ENCODE data around the gene ANTXRL.
"Not testable (repeated sequence)": the region's sequence is repeated elsewhere in the genome, so short reads cannot be mapped to it uniquely, and the experiment has no call there.

The ANTXRL gene

GRCh38 chr10:46246400-46247180 is 40.2 kb upstream of the ANTXRL start:
- H3K4me3 ChIP-seq (ENCODE audit: control insufficient read depth in 1 of 7, extremely low read depth in 1 of 7, insufficient read depth in 4 of 7, low read depth in 2 of 7, low read length in 6 of 7); CTCF ChIA-PET; DNase-seq; H3K4me1 ChIP-seq (ENCODE audit: control extremely low read depth in 1 of 4, control insufficient read depth in 4 of 4, insufficient read depth in 4 of 4, low read length in 3 of 4); H3K36me3 ChIP-seq (ENCODE audit: control insufficient read depth in 4 of 4, insufficient read depth in 4 of 4, low read length in 3 of 4); POLR2A ChIA-PET; H3K9me3 ChIP-seq (ENCODE audit: control extremely low read depth in 1 of 5, control insufficient read depth in 4 of 5, insufficient read depth in 2 of 5, low read depth in 1 of 5, low read length in 4 of 5); H3K27ac ChIP-seq (ENCODE audit: insufficient read depth in 1 of 2, low read depth in 1 of 2, low read length in 2 of 2, poor library complexity in 1 of 2, severe bottlenecking in 2 of 2); H3K27me3 ChIP-seq (replicated peaks in 2 of 5; ENCODE audit: control insufficient read depth in 4 of 5, insufficient read depth in 5 of 5, low read length in 4 of 5): not testable (repeated sequence)
- WGBS (ENCODE audit: insufficient coverage): 90% methylated on average over 6 of the region's 10 CpGs

- H3K9me3 ChIP-seq (ENCODE audit: control extremely low read depth in 1 of 5, control insufficient read depth in 4 of 5, insufficient read depth in 2 of 5, low read depth in 1 of 5, low read length in 4 of 5): peaks cover 0 to 4% (median 0%) of the 10 kb centered on the region in 5 experiments
- no peaks in the 10 kb centered on the region for H3K27me3 ChIP-seq (replicated peaks in 2 of 5; ENCODE audit: control insufficient read depth in 4 of 5, insufficient read depth in 5 of 5, low read length in 4 of 5)
- H3K27ac ChIP-seq (ENCODE audit: insufficient read depth in 1 of 2, low read depth in 1 of 2, low read length in 2 of 2, poor library complexity in 1 of 2, severe bottlenecking in 2 of 2): no peak overlapping the region
- ChIA-PET CTCF (interaction anchor here (0.9 kb wide), 1 partner anchor 18 kb away, joined by 3 read pairs; no protein-coding TSS in a partner anchor), POLR2A (no interaction called here)
- H3K4me1 ChIP-seq (ENCODE audit: control extremely low read depth in 1 of 4, control insufficient read depth in 4 of 4, insufficient read depth in 4 of 4, low read length in 3 of 4): no peaks in the 10 kb centered on the region
- H3K4me3 ChIP-seq (ENCODE audit: control insufficient read depth in 1 of 7, extremely low read depth in 1 of 7, insufficient read depth in 4 of 7, low read depth in 2 of 7, low read length in 6 of 7): no peak overlapping the region
- 93% methylated on average over 3 of the region's 3 CpGs for WGBS (ENCODE audit: insufficient coverage)
- no peak for DNase-seq
- no peaks in the 10 kb centered on the region for H3K36me3 ChIP-seq (ENCODE audit: control insufficient read depth in 4 of 4, insufficient read depth in 4 of 4, low read length in 3 of 4)
Observed at GRCh38 chr10:46247181-46247475, 39.7 kb upstream of the ANTXRL start.

- ChIA-PET POLR2A (no interaction called here), CTCF (interaction anchor here (0.9 kb wide), 1 partner anchor 19 kb away, joined by 3 read pairs; no protein-coding TSS in a partner anchor)
- no peak for DNase-seq
- Histone ChIP-seq H3K36me3 (ENCODE audit: control insufficient read depth in 4 of 4, insufficient read depth in 4 of 4, low read length in 3 of 4) (no peaks in the 10 kb centered on the region), H3K9me3 (ENCODE audit: control extremely low read depth in 1 of 5, control insufficient read depth in 4 of 5, insufficient read depth in 2 of 5, low read depth in 1 of 5, low read length in 4 of 5) (peaks cover 0 to 2% (median 0%) of the 10 kb centered on the region in 5 experiments), H3K27me3 (replicated peaks in 2 of 5; ENCODE audit: control insufficient read depth in 4 of 5, insufficient read depth in 5 of 5, low read length in 4 of 5) (no peaks in the 10 kb centered on the region), H3K4me1 (ENCODE audit: control extremely low read depth in 1 of 4, control insufficient read depth in 4 of 4, insufficient read depth in 4 of 4, low read length in 3 of 4) (no peaks in the 10 kb centered on the region), H3K27ac (ENCODE audit: insufficient read depth in 1 of 2, low read depth in 1 of 2, low read length in 2 of 2, poor library complexity in 1 of 2, severe bottlenecking in 2 of 2) (no peak overlapping the region), H3K4me3 (ENCODE audit: control insufficient read depth in 1 of 7, extremely low read depth in 1 of 7, insufficient read depth in 4 of 7, low read depth in 2 of 7, low read length in 6 of 7) (no peak overlapping the region)
- WGBS (ENCODE audit: insufficient coverage): 83% methylated on average over 10 of the region's 14 CpGs
Observed at GRCh38 chr10:46247808-46248569, 38.8 kb upstream of the ANTXRL start.

GRCh38 chr10:46248651-46249146 is 38.1 kb upstream of the ANTXRL start:
- WGBS (ENCODE audit: insufficient coverage): 95% methylated on average over 10 of the region's 10 CpGs
- POLR2A ChIA-PET: no interaction called here
- Histone ChIP-seq H3K27me3 (replicated peaks in 2 of 5; ENCODE audit: control insufficient read depth in 4 of 5, insufficient read depth in 5 of 5, low read length in 4 of 5) (no peaks in the 10 kb centered on the region), H3K4me3 (ENCODE audit: control insufficient read depth in 1 of 7, extremely low read depth in 1 of 7, insufficient read depth in 4 of 7, low read depth in 2 of 7, low read length in 6 of 7) (no peak overlapping the region), H3K36me3 (ENCODE audit: control insufficient read depth in 4 of 4, insufficient read depth in 4 of 4, low read length in 3 of 4) (no peaks in the 10 kb centered on the region), H3K4me1 (ENCODE audit: control extremely low read depth in 1 of 4, control insufficient read depth in 4 of 4, insufficient read depth in 4 of 4, low read length in 3 of 4) (no peaks in the 10 kb centered on the region), H3K27ac (ENCODE audit: insufficient read depth in 1 of 2, low read depth in 1 of 2, low read length in 2 of 2, poor library complexity in 1 of 2, severe bottlenecking in 2 of 2) (no peak overlapping the region), H3K9me3 (ENCODE audit: control extremely low read depth in 1 of 5, control insufficient read depth in 4 of 5, insufficient read depth in 2 of 5, low read depth in 1 of 5, low read length in 4 of 5) (no peaks in the 10 kb centered on the region)
- no peak for DNase-seq
- CTCF ChIA-PET: no interaction called here

- H3K9me3 ChIP-seq (ENCODE audit: control extremely low read depth in 1 of 5, control insufficient read depth in 4 of 5, insufficient read depth in 2 of 5, low read depth in 1 of 5, low read length in 4 of 5); H3K27ac ChIP-seq (ENCODE audit: insufficient read depth in 1 of 2, low read depth in 1 of 2, low read length in 2 of 2, poor library complexity in 1 of 2, severe bottlenecking in 2 of 2); H3K4me3 ChIP-seq (ENCODE audit: control insufficient read depth in 1 of 7, extremely low read depth in 1 of 7, insufficient read depth in 4 of 7, low read depth in 2 of 7, low read length in 6 of 7); H3K4me1 ChIP-seq (ENCODE audit: control extremely low read depth in 1 of 4, control insufficient read depth in 4 of 4, insufficient read depth in 4 of 4, low read length in 3 of 4); H3K27me3 ChIP-seq (replicated peaks in 2 of 5; ENCODE audit: control insufficient read depth in 4 of 5, insufficient read depth in 5 of 5, low read length in 4 of 5); H3K36me3 ChIP-seq (ENCODE audit: control insufficient read depth in 4 of 4, insufficient read depth in 4 of 4, low read length in 3 of 4); CTCF ChIA-PET; DNase-seq; POLR2A ChIA-PET: not testable (repeated sequence)
- WGBS (ENCODE audit: insufficient coverage): 100% methylated on average over 3 of the region's 9 CpGs
Observed at GRCh38 chr10:46249617-46250344, 37.0 kb upstream of the ANTXRL start.

- 96% methylated on average over 4 of the region's 5 CpGs for WGBS (ENCODE audit: insufficient coverage)
- no peak overlapping the region for H3K27ac ChIP-seq (ENCODE audit: insufficient read depth in 1 of 2, low read depth in 1 of 2, low read length in 2 of 2, poor library complexity in 1 of 2, severe bottlenecking in 2 of 2)
- H3K9me3 ChIP-seq (ENCODE audit: control extremely low read depth in 1 of 5, control insufficient read depth in 4 of 5, insufficient read depth in 2 of 5, low read depth in 1 of 5, low read length in 4 of 5): no peaks in the 10 kb centered on the region
- POLR2A ChIA-PET: no interaction called here
- H3K4me1 ChIP-seq (ENCODE audit: control extremely low read depth in 1 of 4, control insufficient read depth in 4 of 4, insufficient read depth in 4 of 4, low read length in 3 of 4): no peaks in the 10 kb centered on the region
- H3K36me3 ChIP-seq (ENCODE audit: control insufficient read depth in 4 of 4, insufficient read depth in 4 of 4, low read length in 3 of 4): no peaks in the 10 kb centered on the region
- H3K4me3 ChIP-seq (ENCODE audit: control insufficient read depth in 1 of 7, extremely low read depth in 1 of 7, insufficient read depth in 4 of 7, low read depth in 2 of 7, low read length in 6 of 7): no peak overlapping the region
- no peaks in the 10 kb centered on the region for H3K27me3 ChIP-seq (replicated peaks in 2 of 5; ENCODE audit: control insufficient read depth in 4 of 5, insufficient read depth in 5 of 5, low read length in 4 of 5)
- DNase-seq: no peak
- CTCF ChIA-PET: no interaction called here
Observed at GRCh38 chr10:46250481-46250880, 36.3 kb upstream of the ANTXRL start.

Measured in common myeloid progenitor, CD34-positive (primary cell).